Thymus (tissue), 11 donors: ENCODE results near the gene SIL1. TPM values are rescaled to one million over a fixed set of nuclear protein-coding genes. Genes with fewer than 3 reads are reported as not detected.

ENCODE experiments used
- DNase-seq, 9 donors: peaks; one replicate each; pipeline ENCODE4 v3.0.0-alpha.2; 2013; ENCODE audit warnings: low spot score in 9 of 9, low read depth in 6 of 9, missing footprints in 1 of 9
- H3K27ac ChIP-seq, 2 donors: one replicate each; pipeline ENCODE4 v1.5.1; 2013; ENCODE audit warnings: control low read depth in 1 of 2, low read depth in 1 of 2, low read length in 1 of 2, mild to moderate bottlenecking in 1 of 2, moderate library complexity in 1 of 2
- H3K27me3 ChIP-seq, 2 donors: one replicate each; pipeline ENCODE4 v1.5.1; 2013; ENCODE audit warnings: low read length in 1 of 2; ENCODE audit not compliant: control insufficient read depth in 2 of 2, insufficient read depth in 1 of 2
- H3K36me3 ChIP-seq, 2 donors: one replicate each; pipeline ENCODE4 v1.5.1; 2013; ENCODE audit warnings: low read length in 1 of 2, mild to moderate bottlenecking in 1 of 2, moderate library complexity in 1 of 2; ENCODE audit not compliant: control insufficient read depth in 2 of 2, insufficient read depth in 2 of 2
- H3K4me1 ChIP-seq, 2 donors: one replicate each; pipeline ENCODE4 v1.5.1; 2013; ENCODE audit warnings: low read length in 2 of 2; ENCODE audit not compliant: control insufficient read depth in 2 of 2, insufficient read depth in 2 of 2
- H3K4me3 ChIP-seq, 2 donors: one replicate each; pipeline ENCODE4 v1.5.1; 2013; ENCODE audit warnings: low read length in 2 of 2, control low read depth in 1 of 2, mild to moderate bottlenecking in 1 of 2
- H3K9me3 ChIP-seq, 2 donors: one replicate each; pipeline ENCODE4 v1.5.1; 2013; ENCODE audit warnings: low read length in 1 of 2, mild to moderate bottlenecking in 1 of 2; ENCODE audit not compliant: control insufficient read depth in 2 of 2, insufficient read depth in 1 of 2
- WGBS: extraction: QIAGEN DNeasy Blood & Tissue Kit; methylation state at CpG from one replicate; pipeline ENCODE4 v1.1.7; 2013; 5-methylcytosine and 5-hydroxymethylcytosine counted together
- polyA plus RNA-seq: library from polyadenylated mRNA; stranded (reverse); fragments of 200-250 nt; gene quantifications from one replicate; pipeline ENCODE4 v1.2.3, GENCODE V29; 2013
- total RNA-seq: library from RNA; stranded (reverse); fragments of 120-200 nt; gene quantifications from one replicate; pipeline ENCODE4 v1.2.4, GENCODE V29; 2013
- donor health status: healthy.

The SIL1 gene
- total and polyA plus RNA-seq, 2 donors = 17.0 to 30.2 TPM

DNA sequence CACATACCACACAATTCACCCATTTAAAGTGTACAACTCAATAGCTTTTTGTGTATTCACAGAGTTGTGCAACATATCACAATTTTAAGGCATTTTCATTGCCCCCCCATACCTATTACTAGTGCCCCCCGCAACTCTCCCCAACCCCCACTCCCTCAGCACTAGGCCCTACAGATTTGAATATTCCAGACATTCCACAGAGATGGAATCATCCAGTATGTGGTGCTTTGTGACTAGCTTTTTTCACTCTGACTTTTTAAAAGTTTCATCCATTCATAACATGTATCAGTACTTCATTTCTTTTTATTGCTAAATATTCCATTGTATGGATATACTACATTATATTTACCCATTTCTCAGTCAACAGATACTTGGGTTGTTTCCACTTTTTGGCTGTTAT, 220.1 kb downstream of the SIL1 start:
- WGBS = 98% methylated on average over 1 of the region's 1 CpG
- Histone ChIP-seq H3K4me1 (peaks cover 26 to 37% of the 10 kb centered on the region in 2 donors), H3K27me3 (no peaks in the 10 kb centered on the region), H3K36me3 (no peaks in the 10 kb centered on the region), H3K4me3 (no peak overlapping the region), H3K9me3 (peaks cover 0 to 9% of the 10 kb centered on the region in 2 donors), H3K27ac (no peak overlapping the region)
- no peak for DNase-seq

DNA sequence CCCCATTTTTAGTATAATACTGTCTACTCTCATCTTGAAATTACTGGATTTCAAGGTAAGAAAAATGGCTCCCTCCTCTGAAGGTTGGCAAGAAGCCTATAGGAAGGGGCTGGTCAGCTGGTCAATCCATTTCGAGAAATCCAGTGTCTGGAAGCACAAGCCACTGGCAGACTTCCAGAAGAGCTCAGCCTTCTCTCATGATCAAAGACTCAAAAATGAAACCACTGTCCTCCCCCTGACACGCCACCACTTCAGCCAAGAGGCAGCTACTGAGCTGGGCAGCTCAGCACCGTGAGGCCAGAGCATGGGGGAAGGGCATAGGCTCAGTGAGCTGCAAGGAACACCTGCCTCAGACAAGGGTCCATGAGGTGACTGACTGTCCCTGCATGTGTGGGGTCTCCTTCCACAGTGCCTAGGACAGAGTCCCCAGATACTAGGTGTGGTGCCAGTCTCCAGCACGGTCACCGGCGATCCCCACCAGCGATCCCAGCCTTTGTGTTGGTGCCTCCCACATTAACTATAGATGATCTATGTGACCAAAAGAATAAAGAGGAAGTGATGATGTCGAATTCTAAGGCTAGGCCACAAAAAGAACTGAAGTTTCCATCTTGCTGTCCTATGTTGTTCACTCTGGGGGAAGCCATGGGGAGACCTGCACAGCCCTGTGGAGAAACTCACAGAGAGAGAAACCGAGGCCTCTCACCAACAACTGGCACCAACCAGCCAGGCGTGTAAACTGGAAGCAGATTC, 222.9 kb downstream of the SIL1 start:
- 85% methylated on average over 10 of the region's 10 CpGs for WGBS
- DNase-seq = no peak
- Histone ChIP-seq H3K36me3 (no peaks in the 10 kb centered on the region), H3K9me3 (peaks cover 0 to 9% of the 10 kb centered on the region in 2 donors), H3K4me1 (peaks cover 12 to 16% of the 10 kb centered on the region in 2 donors), H3K27me3 (no peaks in the 10 kb centered on the region), H3K27ac (peak overlapping the region in 1 of 2 donors; percentile 23), H3K4me3 (no peak overlapping the region)

DNA sequence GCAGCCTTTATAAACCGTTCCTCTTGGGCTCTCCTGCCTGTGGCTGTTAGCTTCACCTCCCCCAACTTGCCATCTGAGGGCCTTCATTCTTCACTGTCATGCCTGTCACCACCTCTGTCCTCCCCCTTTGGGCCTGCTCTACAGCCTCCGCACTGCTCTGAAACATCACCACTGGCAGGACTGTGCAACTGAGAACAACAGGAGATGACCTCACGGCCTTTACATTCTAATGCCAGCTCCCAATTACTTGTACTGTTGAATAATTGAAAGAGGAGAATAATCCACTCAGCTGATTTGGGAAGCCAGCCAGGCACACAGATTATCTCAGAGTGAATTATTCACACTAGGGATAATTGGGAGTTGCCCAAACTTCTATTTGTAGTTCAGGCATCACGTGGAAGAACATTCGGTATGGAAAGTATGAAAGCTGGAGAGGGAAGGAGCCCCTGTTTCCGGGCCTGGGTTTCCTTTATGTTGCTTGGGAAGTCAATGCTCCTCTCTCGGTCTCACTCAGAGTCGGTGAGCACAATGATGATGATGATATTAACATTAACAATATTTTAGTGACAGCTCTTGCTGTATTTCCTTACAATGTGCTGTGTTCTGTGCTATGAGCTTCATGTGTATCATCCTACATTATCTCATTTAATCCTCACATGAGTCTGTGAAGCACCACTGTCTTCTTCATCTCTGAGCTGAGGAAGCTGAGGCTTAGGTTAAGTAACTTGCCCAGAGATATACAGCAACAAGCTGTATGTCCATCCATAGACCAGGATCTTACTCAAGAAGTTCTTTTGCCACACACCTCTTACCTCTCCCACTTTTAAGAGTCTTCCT, 223.7 kb downstream of the SIL1 start:
- no peaks in the 10 kb centered on the region for H3K27me3 ChIP-seq
- H3K36me3 ChIP-seq = no peaks in the 10 kb centered on the region
- H3K4me1 ChIP-seq = peaks cover 5 to 8% of the 10 kb centered on the region in 2 donors
- H3K4me3 ChIP-seq = no peak overlapping the region
- 95% methylated on average over 8 of the region's 8 CpGs for WGBS
- H3K9me3 ChIP-seq = peaks cover 0 to 9% of the 10 kb centered on the region in 2 donors
- no peak for DNase-seq
- H3K27ac ChIP-seq = peak overlapping the region in 1 of 2 donors; percentile 23

DNA sequence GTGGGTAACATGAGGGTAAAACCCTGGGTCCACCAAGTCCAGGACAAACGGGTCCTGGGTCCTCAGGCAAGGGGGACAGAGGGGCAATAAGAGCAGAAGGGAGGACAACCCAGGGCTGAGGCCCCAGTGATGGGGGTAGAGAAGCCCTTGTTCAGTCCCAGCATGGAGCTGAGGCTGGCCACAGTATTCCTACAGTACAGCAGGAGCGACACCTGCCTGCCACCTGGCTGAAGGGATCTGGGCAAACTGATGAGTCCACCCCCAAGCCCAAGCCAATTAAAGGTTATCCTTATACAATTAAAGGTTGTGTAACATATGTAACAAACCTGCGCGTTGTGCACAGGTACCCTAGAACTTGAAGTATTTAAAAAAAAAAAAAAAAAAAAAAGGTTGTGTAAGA, 225.3 kb downstream of the SIL1 start:
- Histone ChIP-seq H3K4me1 (peaks cover 2 to 4% of the 10 kb centered on the region in 2 donors), H3K4me3 (no peak overlapping the region), H3K27me3 (no peaks in the 10 kb centered on the region), H3K27ac (no peak overlapping the region), H3K36me3 (no peaks in the 10 kb centered on the region), H3K9me3 (peaks cover 0 to 9% of the 10 kb centered on the region in 2 donors)
- DNase-seq = no peak
- 98% methylated on average over 4 of the region's 4 CpGs for WGBS

DNA sequence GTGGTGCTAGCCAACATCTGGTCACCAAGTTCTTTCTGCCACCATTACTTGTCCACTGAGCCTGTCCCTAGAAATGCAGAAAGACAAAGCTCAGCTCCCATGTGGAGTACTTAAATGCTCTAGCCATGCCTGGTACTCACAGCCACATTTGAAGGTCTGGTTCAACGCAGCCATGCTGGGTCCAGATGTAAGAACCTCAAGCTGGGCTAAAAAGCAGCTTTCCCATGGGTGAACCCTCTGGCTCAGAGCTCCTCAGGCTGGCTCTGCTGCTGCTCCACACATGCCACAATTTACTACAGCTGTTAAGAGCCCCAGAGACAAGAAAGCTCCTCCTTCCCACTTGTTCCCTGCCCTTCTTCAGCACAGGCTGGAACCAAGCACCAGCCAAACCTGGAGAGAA, 225.9 kb downstream of the SIL1 start:
- H3K4me1 ChIP-seq = peaks cover 2 to 4% of the 10 kb centered on the region in 2 donors
- no peaks in the 10 kb centered on the region for H3K36me3 ChIP-seq
- 100% methylated on average over 1 of the region's 1 CpG for WGBS
- no peak overlapping the region for H3K27ac ChIP-seq
- no peak overlapping the region for H3K4me3 ChIP-seq
- H3K27me3 ChIP-seq = no peaks in the 10 kb centered on the region
- peaks cover 0 to 9% of the 10 kb centered on the region in 2 donors for H3K9me3 ChIP-seq
- DNase-seq = no peak

DNA sequence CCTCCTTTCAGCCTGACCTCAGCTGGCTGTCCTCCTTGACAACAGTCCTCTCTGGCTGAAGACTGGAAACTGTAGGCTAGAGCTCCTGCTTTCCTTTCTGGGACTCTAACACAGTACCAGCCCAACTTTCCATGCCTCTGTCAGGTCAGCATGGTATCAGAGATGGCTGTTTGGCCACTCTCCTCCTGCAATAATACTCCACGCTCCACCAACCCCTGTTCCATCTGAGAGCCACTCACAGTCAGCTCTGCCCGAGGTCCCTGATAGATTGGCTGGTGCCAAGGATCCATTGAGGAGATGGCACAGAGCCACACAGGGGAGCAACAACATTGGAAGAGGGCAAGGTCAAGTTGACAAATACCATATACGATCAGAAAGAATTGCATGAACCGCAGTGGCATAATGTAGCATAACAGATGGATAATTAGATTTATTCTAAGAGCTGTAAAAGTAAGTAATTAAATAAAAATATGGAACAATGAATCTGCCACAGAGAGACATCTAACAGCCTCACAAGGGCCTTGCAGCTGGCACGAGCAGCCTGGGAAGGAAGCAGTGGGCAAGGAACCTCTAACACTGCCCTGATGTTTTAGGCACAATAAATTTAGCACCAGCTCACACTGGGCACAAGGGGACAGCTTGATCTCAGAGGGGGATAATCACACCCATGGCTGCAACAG, 228.7 kb downstream of the SIL1 start:
- Histone ChIP-seq H3K4me1 (peaks cover 0 to 5% of the 10 kb centered on the region in 2 donors), H3K27me3 (no peaks in the 10 kb centered on the region), H3K27ac (no peak overlapping the region), H3K36me3 (no peaks in the 10 kb centered on the region), H3K9me3 (peaks cover 0 to 4% of the 10 kb centered on the region in 2 donors), H3K4me3 (no peak overlapping the region)
- WGBS = 98% methylated on average over 5 of the region's 5 CpGs
- no peak for DNase-seq

DNA sequence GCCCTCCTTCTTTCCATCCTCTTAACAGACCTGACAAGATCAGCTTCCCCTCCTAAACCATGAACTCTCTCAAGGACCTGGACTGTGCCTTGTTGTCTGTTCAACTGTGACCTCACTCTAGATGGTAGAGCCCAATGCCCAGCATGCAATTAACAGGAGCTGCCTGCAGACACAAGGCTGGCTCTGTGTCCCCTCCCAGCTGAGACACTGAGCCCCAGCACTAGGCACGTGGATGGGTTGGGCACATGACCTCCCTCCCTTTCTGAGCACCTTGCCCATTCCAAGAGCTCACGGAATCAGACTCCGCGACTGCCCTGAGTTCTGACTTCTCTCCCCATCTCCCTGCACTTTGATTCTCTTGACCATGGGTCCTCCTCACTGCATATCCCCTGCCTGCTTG, 229.6 kb downstream of the SIL1 start:
- H3K27me3 ChIP-seq = no peaks in the 10 kb centered on the region
- H3K4me1 ChIP-seq = peaks cover 0 to 9% of the 10 kb centered on the region in 2 donors
- H3K9me3 ChIP-seq = no peaks in the 10 kb centered on the region
- H3K4me3 ChIP-seq = no peak overlapping the region
- H3K27ac ChIP-seq = no peak overlapping the region
- no peak for DNase-seq
- no peaks in the 10 kb centered on the region for H3K36me3 ChIP-seq
- WGBS = 98% methylated on average over 4 of the region's 4 CpGs

DNA sequence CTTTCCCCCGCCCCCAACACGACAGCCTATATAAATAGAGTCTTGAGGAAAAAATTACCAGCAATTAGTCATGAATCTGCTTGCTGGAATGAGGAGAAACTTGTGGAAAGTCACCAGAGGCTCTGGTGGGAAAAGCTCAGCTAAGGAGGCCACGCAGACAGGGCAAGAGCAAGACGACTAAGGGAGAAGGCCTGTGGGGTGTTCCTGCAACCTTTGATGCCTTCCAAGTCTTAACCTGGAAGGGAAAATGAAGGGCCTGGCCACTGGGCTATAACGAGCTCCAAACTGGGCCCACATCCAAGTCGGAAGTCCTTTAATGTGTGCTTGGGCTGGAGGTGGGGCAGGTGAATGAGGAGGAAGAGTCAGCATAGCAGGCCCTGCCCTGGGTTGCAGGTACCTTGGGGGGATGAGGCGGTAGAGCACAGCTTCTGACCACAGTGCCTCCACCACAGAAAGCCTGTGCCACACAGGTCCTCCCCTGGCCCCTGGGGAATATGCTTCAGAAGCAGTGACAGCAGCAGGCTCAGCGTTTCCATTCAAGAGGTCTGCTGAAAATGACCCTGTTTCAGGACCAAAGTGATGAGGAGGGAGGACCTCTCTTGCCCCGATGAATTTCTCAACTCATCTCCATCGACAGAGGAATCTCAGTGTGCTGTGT, 230.2 kb downstream of the SIL1 start:
- Histone ChIP-seq H3K4me3 (no peak overlapping the region), H3K9me3 (no peaks in the 10 kb centered on the region), H3K27ac (no peak overlapping the region), H3K4me1 (peaks cover 0 to 9% of the 10 kb centered on the region in 2 donors), H3K27me3 (no peaks in the 10 kb centered on the region), H3K36me3 (no peaks in the 10 kb centered on the region)
- no peak for DNase-seq
- 96% methylated on average over 10 of the region's 10 CpGs for WGBS
